HepG2 (cell line): Measurements from ENCODE around the gene FCER1G. TPM values are rescaled to one million over a fixed set of nuclear protein-coding genes. Genes with fewer than 3 reads are reported as not detected.

ENCODE experiments used
- ATRX ChIP-seq: sonication (generic); formaldehyde crosslinking; IDR thresholded peaks from 2 replicates; pipeline ENCODE4 v1.4.0; 2020; ENCODE audit warnings: missing genetic modification reagents, borderline replicate concordance
- CBX5 ChIP-seq: sonication (generic); formaldehyde crosslinking; IDR thresholded peaks from 2 replicates; pipeline ENCODE4 v1.4.0; 2020; ENCODE audit warnings: missing genetic modification reagents, borderline replicate concordance
- FUBP1 ChIP-seq: sonication (generic); formaldehyde crosslinking; IDR thresholded peaks from 2 replicates; pipeline ENCODE4 v1.5.1; 2020; ENCODE audit warnings: missing genetic modification reagents, mild to moderate bottlenecking, borderline replicate concordance
- HMGA1 ChIP-seq: sonication (generic); formaldehyde crosslinking; conservative IDR thresholded peaks from 2 replicates; pipeline ENCODE4 v1.4.0; 2020; ENCODE audit warnings: missing genetic modification reagents
- MNT ChIP-seq: fragments of 450-650 bp; IDR thresholded peaks from 2 replicates; pipeline ENCODE4 v1.6.1; 2016
- SAP130 ChIP-seq: IDR thresholded peaks from 2 replicates; pipeline ENCODE4 v1.6.1; 2016; ENCODE audit warnings: low read depth
- SRSF9 ChIP-seq: fragments of 200-400 bp; formaldehyde crosslinking; IDR thresholded peaks from 2 replicates; pipeline ENCODE4 v1.6.1; 2018; ENCODE audit warnings: borderline replicate concordance, mild to moderate bottlenecking, low read depth, low read length; ENCODE audit not compliant: insufficient read depth, poor library complexity, severe bottlenecking
- SUZ12 ChIP-seq: fragments of 150-350 bp; IDR thresholded peaks from 2 replicates; pipeline ENCODE4 v1.6.1; 2014; ENCODE audit warnings: low read depth, low read length
- TEAD2 ChIP-seq: sonication (generic); formaldehyde crosslinking; IDR thresholded peaks from 2 replicates; pipeline ENCODE4 v1.9.0; 2021; ENCODE audit warnings: missing genetic modification reagents
- ZNF263 ChIP-seq: sonication (generic); formaldehyde crosslinking; IDR thresholded peaks from 2 replicates; pipeline ENCODE4 v1.4.0; 2020; ENCODE audit warnings: missing genetic modification reagents
- polyA plus RNA-seq, 8 experiments: library from polyadenylated mRNA; depleted of rRNA in 3 of 8; stranded (reverse) in 7 of 8; unstranded in 1 of 8; fragments of >200 nt; fragmentation: Illumina TruSeq in 4 of 8; extraction: Trizol in 4 of 8; gene quantifications; 2 replicates each; pipeline versions ENCODE4 v1.2.1 to v1.2.3, GENCODE V29; 2011 to 2016; ENCODE audit warnings: low read depth in 4 of 8, missing spikeins in 1 of 8, mixed read lengths in 1 of 8; ENCODE audit not compliant: insufficient read depth in 1 of 8
- total RNA-seq, 5 experiments: library from RNA; depleted of rRNA; stranded (reverse); fragments of >200 nt; fragmentation: Illumina TruSeq; extraction: Trizol; gene quantifications; 2 replicates each; pipeline ENCODE4 v1.2.3, GENCODE V29; 2016; ENCODE audit warnings: low read depth in 1 of 5
- TF ChIP-seq, protein P1 (sequence below): sonication (generic); formaldehyde crosslinking; IDR thresholded peaks from 2 replicates; pipeline ENCODE4 v1.9.0; 2022; ENCODE audit warnings: missing genetic modification reagents, mild to moderate bottlenecking, borderline replicate concordance
- TF ChIP-seq, protein P2 (sequence below): sonication (generic); formaldehyde crosslinking; IDR thresholded peaks from 2 replicates; pipeline ENCODE4 v1.4.0; 2020; ENCODE audit warnings: missing genetic modification reagents
- TF ChIP-seq, protein P3 (sequence below): sonication (generic); formaldehyde crosslinking; IDR thresholded peaks from 2 replicates; pipeline ENCODE4 v1.5.0; 2020; ENCODE audit warnings: missing genetic modification reagents, mild to moderate bottlenecking, borderline replicate concordance
- TF ChIP-seq, protein P4 (sequence below): sonication (generic); formaldehyde crosslinking; IDR thresholded peaks from 2 replicates; pipeline ENCODE4 v1.4.0; 2020; ENCODE audit warnings: missing genetic modification reagents

The FCER1G gene
- total and polyA plus RNA-seq, 2 of the 13 experiments (the other 11 are each of a cell fraction or from before 2014, with no cell fraction given): 1.3 to 6.4 TPM

GRCh38 chr1:161200992-161201835 is 13.9 kb upstream of the FCER1G start (continued):
- TF ChIP-seq ZNF263 (no peak), ATRX (CRISPR knock-in tag) (no peak), CBX5 (no peak), HMGA1 (no peak), MNT (no peak), SAP130 (CRISPR knock-in tag) (peak; percentile 6; the same call in 1 of the 2 replicates), FUBP1 (CRISPR knock-in tag) (no peak), SRSF9 (no peak), SUZ12 (no peak), TEAD2 (CRISPR knock-in tag) (no peak)
- TF ChIP-seq, protein P1, sequence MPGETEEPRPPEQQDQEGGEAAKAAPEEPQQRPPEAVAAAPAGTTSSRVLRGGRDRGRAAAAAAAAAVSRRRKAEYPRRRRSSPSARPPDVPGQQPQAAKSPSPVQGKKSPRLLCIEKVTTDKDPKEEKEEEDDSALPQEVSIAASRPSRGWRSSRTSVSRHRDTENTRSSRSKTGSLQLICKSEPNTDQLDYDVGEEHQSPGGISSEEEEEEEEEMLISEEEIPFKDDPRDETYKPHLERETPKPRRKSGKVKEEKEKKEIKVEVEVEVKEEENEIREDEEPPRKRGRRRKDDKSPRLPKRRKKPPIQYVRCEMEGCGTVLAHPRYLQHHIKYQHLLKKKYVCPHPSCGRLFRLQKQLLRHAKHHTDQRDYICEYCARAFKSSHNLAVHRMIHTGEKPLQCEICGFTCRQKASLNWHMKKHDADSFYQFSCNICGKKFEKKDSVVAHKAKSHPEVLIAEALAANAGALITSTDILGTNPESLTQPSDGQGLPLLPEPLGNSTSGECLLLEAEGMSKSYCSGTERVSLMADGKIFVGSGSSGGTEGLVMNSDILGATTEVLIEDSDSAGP (CRISPR knock-in tag): peak; percentile 41; the same call in 1 of the 2 replicates
- TF ChIP-seq, protein P2, sequence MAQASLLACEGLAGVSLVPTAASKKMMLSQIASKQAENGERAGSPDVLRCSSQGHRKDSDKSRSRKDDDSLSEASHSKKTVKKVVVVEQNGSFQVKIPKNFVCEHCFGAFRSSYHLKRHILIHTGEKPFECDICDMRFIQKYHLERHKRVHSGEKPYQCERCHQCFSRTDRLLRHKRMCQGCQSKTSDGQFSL (CRISPR knock-in tag): no peak
- TF ChIP-seq, protein P3, sequence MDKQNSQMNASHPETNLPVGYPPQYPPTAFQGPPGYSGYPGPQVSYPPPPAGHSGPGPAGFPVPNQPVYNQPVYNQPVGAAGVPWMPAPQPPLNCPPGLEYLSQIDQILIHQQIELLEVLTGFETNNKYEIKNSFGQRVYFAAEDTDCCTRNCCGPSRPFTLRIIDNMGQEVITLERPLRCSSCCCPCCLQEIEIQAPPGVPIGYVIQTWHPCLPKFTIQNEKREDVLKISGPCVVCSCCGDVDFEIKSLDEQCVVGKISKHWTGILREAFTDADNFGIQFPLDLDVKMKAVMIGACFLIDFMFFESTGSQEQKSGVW (CRISPR knock-in tag): no peak
- TF ChIP-seq, protein P4, sequence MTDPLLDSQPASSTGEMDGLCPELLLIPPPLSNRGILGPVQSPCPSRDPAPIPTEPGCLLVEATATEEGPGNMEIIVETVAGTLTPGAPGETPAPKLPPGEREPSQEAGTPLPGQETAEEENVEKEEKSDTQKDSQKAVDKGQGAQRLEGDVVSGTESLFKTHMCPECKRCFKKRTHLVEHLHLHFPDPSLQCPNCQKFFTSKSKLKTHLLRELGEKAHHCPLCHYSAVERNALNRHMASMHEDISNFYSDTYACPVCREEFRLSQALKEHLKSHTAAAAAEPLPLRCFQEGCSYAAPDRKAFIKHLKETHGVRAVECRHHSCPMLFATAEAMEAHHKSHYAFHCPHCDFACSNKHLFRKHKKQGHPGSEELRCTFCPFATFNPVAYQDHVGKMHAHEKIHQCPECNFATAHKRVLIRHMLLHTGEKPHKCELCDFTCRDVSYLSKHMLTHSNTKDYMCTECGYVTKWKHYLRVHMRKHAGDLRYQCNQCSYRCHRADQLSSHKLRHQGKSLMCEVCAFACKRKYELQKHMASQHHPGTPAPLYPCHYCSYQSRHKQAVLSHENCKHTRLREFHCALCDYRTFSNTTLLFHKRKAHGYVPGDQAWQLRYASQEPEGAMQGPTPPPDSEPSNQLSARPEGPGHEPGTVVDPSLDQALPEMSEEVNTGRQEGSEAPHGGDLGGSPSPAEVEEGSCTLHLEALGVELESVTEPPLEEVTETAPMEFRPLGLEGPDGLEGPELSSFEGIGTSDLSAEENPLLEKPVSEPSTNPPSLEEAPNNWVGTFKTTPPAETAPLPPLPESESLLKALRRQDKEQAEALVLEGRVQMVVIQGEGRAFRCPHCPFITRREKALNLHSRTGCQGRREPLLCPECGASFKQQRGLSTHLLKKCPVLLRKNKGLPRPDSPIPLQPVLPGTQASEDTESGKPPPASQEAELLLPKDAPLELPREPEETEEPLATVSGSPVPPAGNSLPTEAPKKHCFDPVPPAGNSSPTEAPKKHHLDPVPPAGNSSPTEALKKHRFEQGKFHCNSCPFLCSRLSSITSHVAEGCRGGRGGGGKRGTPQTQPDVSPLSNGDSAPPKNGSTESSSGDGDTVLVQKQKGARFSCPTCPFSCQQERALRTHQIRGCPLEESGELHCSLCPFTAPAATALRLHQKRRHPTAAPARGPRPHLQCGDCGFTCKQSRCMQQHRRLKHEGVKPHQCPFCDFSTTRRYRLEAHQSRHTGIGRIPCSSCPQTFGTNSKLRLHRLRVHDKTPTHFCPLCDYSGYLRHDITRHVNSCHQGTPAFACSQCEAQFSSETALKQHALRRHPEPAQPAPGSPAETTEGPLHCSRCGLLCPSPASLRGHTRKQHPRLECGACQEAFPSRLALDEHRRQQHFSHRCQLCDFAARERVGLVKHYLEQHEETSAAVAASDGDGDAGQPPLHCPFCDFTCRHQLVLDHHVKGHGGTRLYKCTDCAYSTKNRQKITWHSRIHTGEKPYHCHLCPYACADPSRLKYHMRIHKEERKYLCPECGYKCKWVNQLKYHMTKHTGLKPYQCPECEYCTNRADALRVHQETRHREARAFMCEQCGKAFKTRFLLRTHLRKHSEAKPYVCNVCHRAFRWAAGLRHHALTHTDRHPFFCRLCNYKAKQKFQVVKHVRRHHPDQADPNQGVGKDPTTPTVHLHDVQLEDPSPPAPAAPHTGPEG: 0 out of 2 replicates have a peak, but pooled peaks have one; percentile 27
